IMR-90 (cell line): ENCODE results near the gene AJAP1.

Source experiments
- BHLHE40 ChIP-seq: fragments of 150-350 bp; IDR thresholded peaks from 2 replicates; pipeline ENCODE4 v1.6.1; 2016; ENCODE audit warnings: mild to moderate bottlenecking, low read depth, low read length
- CEBPB ChIP-seq: IDR thresholded peaks from 2 replicates; pipeline ENCODE4 v1.6.1; 2012; ENCODE audit warnings: low read depth, low read length, improper control_type of control experiment
- CHD1 ChIP-seq: IDR thresholded peaks from 2 replicates; pipeline ENCODE4 v1.6.1; 2012; ENCODE audit warnings: low read depth, low read length, improper control_type of control experiment
- CTCF ChIP-seq: conservative IDR thresholded peaks from 2 replicates; pipeline ENCODE4 v1.5.1; 2012; ENCODE audit warnings: mild to moderate bottlenecking, low read depth, low read length, improper control_type of control experiment
- ELK1 ChIP-seq: fragments of 150-350 bp; IDR thresholded peaks from 2 replicates; pipeline ENCODE4 v1.6.1; 2016; ENCODE audit warnings: low read depth, mild to moderate bottlenecking, low read length, moderate library complexity, borderline replicate concordance
- NFE2L2 ChIP-seq: fragments of 150-350 bp; IDR thresholded peaks from 2 replicates; pipeline ENCODE4 v1.6.1; 2016; ENCODE audit warnings: low read depth, mild to moderate bottlenecking, low read length
- POLR2A ChIP-seq: IDR thresholded peaks from 2 replicates; pipeline ENCODE4 v1.6.1; 2012; ENCODE audit warnings: mild to moderate bottlenecking, low read depth, low read length
- RAD21 ChIP-seq: IDR thresholded peaks from 2 replicates; pipeline ENCODE4 v1.6.1; 2012; ENCODE audit warnings: low read length, improper control_type of control experiment
- RCOR1 ChIP-seq: IDR thresholded peaks from 2 replicates; pipeline ENCODE4 v1.6.1; 2012; ENCODE audit warnings: mild to moderate bottlenecking, low read length, improper control_type of control experiment; ENCODE audit not compliant: insufficient replicate concordance
- USF2 ChIP-seq: fragments of 150-350 bp; IDR thresholded peaks from 2 replicates; pipeline ENCODE4 v1.6.1; 2017; ENCODE audit warnings: mild to moderate bottlenecking, antibody characterized with exemption, low read length, low read depth

- TF ChIP-seq POLR2A = no peak
- TF ChIP-seq CTCF = no peak
- TF ChIP-seq RCOR1 = no peak
- no peak for TF ChIP-seq CHD1
- TF ChIP-seq NFE2L2 = no peak
- no peak for TF ChIP-seq ELK1
- no peak for TF ChIP-seq USF2
- TF ChIP-seq CEBPB = no peak
- no peak for TF ChIP-seq RAD21
- no peak for TF ChIP-seq BHLHE40
Observed at GRCh38 chr1:4761324-4761723, 106.9 kb downstream of the AJAP1 start.
